Measurements from ENCODE around the gene RNASE4. TPM values are rescaled to one million over a fixed set of nuclear protein-coding genes. Genes with fewer than 3 reads are reported as not detected.
A peak's percentile ranks its signal among the peaks of the same experiment; 100 is the strongest.
"Not testable (repeated sequence)": the region's sequence is repeated elsewhere in the genome, so short reads cannot be mapped to it uniquely, and the experiment has no call there.

Gene RNASE4
- total and polyA plus RNA-seq, 2 experiments from 2014 or later: 0.29 to 2.0 TPM

DNA sequence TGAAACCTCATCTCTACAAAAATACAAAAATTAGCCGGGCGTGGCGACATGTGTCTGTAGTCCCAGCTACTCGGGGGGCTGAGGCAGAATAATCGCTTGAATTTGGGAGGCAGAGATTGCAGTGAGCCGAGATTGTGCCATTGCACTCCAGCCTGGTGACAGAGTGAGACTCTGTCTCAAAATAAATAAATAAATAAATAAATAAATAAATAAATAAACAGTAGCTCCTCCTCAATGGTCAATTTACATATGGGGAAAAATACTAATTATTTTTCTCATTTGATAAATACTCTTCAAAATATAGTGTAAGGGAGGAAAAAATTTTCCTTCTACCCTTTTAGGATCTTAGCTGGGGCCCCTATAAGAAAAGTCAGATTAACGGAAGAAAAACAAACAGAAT, 53.9 kb downstream of the RNASE4 start:
- H2AFZ ChIP-seq; H3K36me3 Mint-ChIP-seq (ENCODE audit: low read depth); ATAC-seq; H3K27ac ChIP-seq (ENCODE audit: low read depth); H3K27ac Mint-ChIP-seq; H3K4me1 ChIP-seq (ENCODE audit: insufficient read depth); H3F3A ChIP-seq (replicated peaks; ENCODE audit: low read depth); H3K4me1 Mint-ChIP-seq; DNase-seq (ENCODE audit: low spot score); H3K9me3 Mint-ChIP-seq; H3K27me3 ChIP-seq (ENCODE audit: insufficient read depth); H3K4me3 Mint-ChIP-seq; H3K4me3 ChIP-seq; H3K4me2 ChIP-seq; H3K27me3 Mint-ChIP-seq (ENCODE audit: insufficient read depth, low read depth, poor library complexity); H3K36me3 ChIP-seq (ENCODE audit: insufficient read depth); H4K20me1 ChIP-seq (replicated peaks; ENCODE audit: insufficient read depth); H3K79me2 ChIP-seq (replicated peaks; ENCODE audit: insufficient read depth): not testable (repeated sequence)
- peaks cover 12% of the 10 kb centered on the region; the same call in 1 of the 2 replicates for H3K9me2 ChIP-seq (ENCODE audit: insufficient read depth)

DNA sequence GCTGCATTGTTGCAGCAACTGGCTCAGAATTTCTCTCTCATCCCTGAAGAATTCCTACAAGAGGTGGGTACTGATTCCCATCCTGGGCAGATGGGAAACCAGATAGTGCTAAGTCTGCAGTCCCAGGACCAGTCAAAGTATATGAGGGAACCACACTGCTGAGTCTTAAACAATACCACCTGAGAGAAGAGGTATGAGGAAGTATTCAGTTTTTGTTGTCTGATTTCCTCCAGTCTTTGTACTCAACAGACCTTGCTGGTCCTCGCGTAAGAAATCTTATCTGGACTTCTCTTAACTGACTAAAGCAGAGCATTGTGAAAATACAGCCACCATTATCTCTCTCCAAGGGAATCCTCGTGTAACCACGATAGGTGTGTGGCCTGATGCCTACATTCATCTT, 57.8 kb downstream of the RNASE4 start:
- H3K4me2 ChIP-seq: no peak overlapping the region
- H3K9me2 ChIP-seq (ENCODE audit: insufficient read depth): peaks cover 16% of the 10 kb centered on the region; the same call in 1 of the 2 replicates
- Mint-ChIP-seq H3K4me3 (no peak overlapping the region), H3K36me3 (ENCODE audit: low read depth) (no peaks in the 10 kb centered on the region), H3K9me3 (no peaks in the 10 kb centered on the region; the same call in 2 of the 3 replicates), H3K4me1 (no peaks in the 10 kb centered on the region; the same call in 2 of the 3 replicates), H3K27ac (no peak overlapping the region), H3K27me3 (ENCODE audit: insufficient read depth, low read depth, poor library complexity) (peaks cover 2% of the 10 kb centered on the region)
- H4K20me1 ChIP-seq (replicated peaks; ENCODE audit: insufficient read depth): no peaks in the 10 kb centered on the region
- no peaks in the 10 kb centered on the region for H3K27me3 ChIP-seq (ENCODE audit: insufficient read depth)
- H3F3A ChIP-seq (replicated peaks; ENCODE audit: low read depth): no peaks in the 10 kb centered on the region
- DNase-seq (ENCODE audit: low spot score) (no peak), ATAC-seq (no peak)
- H3K4me3 ChIP-seq: no peak overlapping the region
- no peaks in the 10 kb centered on the region for H3K79me2 ChIP-seq (replicated peaks; ENCODE audit: insufficient read depth)
- no peaks in the 10 kb centered on the region for H3K36me3 ChIP-seq (ENCODE audit: insufficient read depth)
- H3K4me1 ChIP-seq (ENCODE audit: insufficient read depth): no peaks in the 10 kb centered on the region
- H2AFZ ChIP-seq: peak overlapping the region; percentile 48
- no peak overlapping the region for H3K27ac ChIP-seq (ENCODE audit: low read depth)
- no peak for TF ChIP-seq CREB1 (CRISPR knock-in tag; IDR thresholded peaks at IDR 0.05; ENCODE audit: low read depth)

DNA sequence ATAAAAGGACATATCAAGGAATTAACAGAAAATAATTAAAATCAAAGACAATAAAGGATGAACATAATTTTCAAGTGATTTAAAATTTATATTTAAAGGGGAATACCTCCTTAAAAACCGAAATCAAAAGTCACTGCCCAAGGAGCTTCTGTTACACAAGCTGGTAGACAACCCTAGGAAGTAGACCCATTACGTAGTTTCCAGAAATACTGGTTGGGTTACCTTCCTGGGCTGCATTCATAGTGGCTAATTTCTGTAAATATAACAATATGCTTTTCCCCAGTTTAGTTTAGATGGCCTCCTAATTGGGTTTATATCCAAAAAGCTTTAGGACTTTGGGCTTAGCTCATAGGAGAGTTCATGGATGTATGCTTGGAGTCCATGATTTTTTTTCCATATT, 59.2 kb downstream of the RNASE4 start:
- Mint-ChIP-seq H3K27me3 (ENCODE audit: insufficient read depth, low read depth, poor library complexity) (peaks cover 2% of the 10 kb centered on the region), H3K36me3 (ENCODE audit: low read depth) (no peaks in the 10 kb centered on the region), H3K4me3 (no peak overlapping the region), H3K4me1 (no peaks in the 10 kb centered on the region; the same call in 2 of the 3 replicates), H3K27ac (no peak overlapping the region), H3K9me3 (no peaks in the 10 kb centered on the region; the same call in 2 of the 3 replicates)
- ATAC-seq (no peak), DNase-seq (ENCODE audit: low spot score) (no peak)
- Histone ChIP-seq H3K27ac (ENCODE audit: low read depth) (no peak overlapping the region), H3K36me3 (ENCODE audit: insufficient read depth) (no peaks in the 10 kb centered on the region), H3K4me2 (no peak overlapping the region), H2AFZ (no peak overlapping the region), H3K79me2 (replicated peaks; ENCODE audit: insufficient read depth) (no peaks in the 10 kb centered on the region), H3K4me1 (ENCODE audit: insufficient read depth) (no peaks in the 10 kb centered on the region), H3K27me3 (ENCODE audit: insufficient read depth) (no peaks in the 10 kb centered on the region), H4K20me1 (replicated peaks; ENCODE audit: insufficient read depth) (no peaks in the 10 kb centered on the region), H3F3A (replicated peaks; ENCODE audit: low read depth) (no peaks in the 10 kb centered on the region), H3K9me2 (ENCODE audit: insufficient read depth) (peaks cover 12% of the 10 kb centered on the region; the same call in 1 of the 2 replicates), H3K4me3 (no peak overlapping the region)
- TF ChIP-seq ZNF331 (CRISPR knock-in tag; IDR thresholded peaks at IDR 0.05; ENCODE audit: low read depth) (no peak), EZH2 (IDR thresholded peaks at IDR 0.05; ENCODE audit: low read depth, unreplicated experiment) (no peak), JUNB (IDR thresholded peaks at IDR 0.05; ENCODE audit: unreplicated experiment) (no peak), STAT1 (IDR thresholded peaks at IDR 0.05; ENCODE audit: unreplicated experiment) (no peak), NANOG (IDR thresholded peaks at IDR 0.05; ENCODE audit: borderline replicate concordance) (no peak)
- TF ChIP-seq, protein P1, sequence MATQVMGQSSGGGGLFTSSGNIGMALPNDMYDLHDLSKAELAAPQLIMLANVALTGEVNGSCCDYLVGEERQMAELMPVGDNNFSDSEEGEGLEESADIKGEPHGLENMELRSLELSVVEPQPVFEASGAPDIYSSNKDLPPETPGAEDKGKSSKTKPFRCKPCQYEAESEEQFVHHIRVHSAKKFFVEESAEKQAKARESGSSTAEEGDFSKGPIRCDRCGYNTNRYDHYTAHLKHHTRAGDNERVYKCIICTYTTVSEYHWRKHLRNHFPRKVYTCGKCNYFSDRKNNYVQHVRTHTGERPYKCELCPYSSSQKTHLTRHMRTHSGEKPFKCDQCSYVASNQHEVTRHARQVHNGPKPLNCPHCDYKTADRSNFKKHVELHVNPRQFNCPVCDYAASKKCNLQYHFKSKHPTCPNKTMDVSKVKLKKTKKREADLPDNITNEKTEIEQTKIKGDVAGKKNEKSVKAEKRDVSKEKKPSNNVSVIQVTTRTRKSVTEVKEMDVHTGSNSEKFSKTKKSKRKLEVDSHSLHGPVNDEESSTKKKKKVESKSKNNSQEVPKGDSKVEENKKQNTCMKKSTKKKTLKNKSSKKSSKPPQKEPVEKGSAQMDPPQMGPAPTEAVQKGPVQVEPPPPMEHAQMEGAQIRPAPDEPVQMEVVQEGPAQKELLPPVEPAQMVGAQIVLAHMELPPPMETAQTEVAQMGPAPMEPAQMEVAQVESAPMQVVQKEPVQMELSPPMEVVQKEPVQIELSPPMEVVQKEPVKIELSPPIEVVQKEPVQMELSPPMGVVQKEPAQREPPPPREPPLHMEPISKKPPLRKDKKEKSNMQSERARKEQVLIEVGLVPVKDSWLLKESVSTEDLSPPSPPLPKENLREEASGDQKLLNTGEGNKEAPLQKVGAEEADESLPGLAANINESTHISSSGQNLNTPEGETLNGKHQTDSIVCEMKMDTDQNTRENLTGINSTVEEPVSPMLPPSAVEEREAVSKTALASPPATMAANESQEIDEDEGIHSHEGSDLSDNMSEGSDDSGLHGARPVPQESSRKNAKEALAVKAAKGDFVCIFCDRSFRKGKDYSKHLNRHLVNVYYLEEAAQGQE (IDR thresholded peaks at IDR 0.05; ENCODE audit: unreplicated experiment): no peak
- TF ChIP-seq, protein P2, sequence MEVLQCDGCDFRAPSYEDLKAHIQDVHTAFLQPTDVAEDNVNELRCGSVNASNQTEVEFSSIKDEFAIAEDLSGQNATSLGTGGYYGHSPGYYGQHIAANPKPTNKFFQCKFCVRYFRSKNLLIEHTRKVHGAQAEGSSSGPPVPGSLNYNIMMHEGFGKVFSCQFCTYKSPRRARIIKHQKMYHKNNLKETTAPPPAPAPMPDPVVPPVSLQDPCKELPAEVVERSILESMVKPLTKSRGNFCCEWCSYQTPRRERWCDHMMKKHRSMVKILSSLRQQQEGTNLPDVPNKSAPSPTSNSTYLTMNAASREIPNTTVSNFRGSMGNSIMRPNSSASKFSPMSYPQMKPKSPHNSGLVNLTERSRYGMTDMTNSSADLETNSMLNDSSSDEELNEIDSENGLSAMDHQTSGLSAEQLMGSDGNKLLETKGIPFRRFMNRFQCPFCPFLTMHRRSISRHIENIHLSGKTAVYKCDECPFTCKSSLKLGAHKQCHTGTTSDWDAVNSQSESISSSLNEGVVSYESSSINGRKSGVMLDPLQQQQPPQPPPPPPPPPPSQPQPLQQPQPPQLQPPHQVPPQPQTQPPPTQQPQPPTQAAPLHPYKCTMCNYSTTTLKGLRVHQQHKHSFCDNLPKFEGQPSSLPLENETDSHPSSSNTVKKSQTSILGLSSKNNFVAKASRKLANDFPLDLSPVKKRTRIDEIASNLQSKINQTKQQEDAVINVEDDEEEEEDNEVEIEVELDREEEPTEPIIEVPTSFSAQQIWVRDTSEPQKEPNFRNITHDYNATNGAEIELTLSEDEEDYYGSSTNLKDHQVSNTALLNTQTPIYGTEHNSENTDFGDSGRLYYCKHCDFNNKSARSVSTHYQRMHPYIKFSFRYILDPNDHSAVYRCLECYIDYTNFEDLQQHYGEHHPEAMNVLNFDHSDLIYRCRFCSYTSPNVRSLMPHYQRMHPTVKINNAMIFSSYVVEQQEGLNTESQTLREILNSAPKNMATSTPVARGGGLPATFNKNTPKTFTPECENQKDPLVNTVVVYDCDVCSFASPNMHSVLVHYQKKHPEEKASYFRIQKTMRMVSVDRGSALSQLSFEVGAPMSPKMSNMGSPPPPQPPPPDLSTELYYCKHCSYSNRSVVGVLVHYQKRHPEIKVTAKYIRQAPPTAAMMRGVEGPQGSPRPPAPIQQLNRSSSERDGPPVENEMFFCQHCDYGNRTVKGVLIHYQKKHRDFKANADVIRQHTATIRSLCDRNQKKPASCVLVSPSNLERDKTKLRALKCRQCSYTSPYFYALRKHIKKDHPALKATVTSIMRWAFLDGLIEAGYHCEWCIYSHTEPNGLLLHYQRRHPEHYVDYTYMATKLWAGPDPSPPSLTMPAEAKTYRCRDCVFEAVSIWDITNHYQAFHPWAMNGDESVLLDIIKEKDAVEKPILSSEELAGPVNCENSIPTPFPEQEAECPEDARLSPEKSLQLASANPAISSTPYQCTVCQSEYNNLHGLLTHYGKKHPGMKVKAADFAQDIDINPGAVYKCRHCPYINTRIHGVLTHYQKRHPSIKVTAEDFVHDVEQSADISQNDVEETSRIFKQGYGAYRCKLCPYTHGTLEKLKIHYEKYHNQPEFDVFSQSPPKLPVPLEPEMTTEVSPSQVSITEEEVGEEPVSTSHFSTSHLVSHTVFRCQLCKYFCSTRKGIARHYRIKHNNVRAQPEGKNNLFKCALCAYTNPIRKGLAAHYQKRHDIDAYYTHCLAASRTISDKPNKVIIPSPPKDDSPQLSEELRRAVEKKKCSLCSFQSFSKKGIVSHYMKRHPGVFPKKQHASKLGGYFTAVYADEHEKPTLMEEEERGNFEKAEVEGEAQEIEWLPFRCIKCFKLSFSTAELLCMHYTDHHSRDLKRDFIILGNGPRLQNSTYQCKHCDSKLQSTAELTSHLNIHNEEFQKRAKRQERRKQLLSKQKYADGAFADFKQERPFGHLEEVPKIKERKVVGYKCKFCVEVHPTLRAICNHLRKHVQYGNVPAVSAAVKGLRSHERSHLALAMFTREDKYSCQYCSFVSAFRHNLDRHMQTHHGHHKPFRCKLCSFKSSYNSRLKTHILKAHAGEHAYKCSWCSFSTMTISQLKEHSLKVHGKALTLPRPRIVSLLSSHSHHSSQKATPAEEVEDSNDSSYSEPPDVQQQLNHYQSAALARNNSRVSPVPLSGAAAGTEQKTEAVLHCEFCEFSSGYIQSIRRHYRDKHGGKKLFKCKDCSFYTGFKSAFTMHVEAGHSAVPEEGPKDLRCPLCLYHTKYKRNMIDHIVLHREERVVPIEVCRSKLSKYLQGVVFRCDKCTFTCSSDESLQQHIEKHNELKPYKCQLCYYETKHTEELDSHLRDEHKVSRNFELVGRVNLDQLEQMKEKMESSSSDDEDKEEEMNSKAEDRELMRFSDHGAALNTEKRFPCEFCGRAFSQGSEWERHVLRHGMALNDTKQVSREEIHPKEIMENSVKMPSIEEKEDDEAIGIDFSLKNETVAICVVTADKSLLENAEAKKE (CRISPR knock-in tag; IDR thresholded peaks at IDR 0.05): no peak
